Esophagus muscularis mucosa (tissue), 4 donors: ENCODE measurements around the gene QDPR. TPM values are rescaled to one million over a fixed set of nuclear protein-coding genes. Genes with fewer than 3 reads are reported as not detected.

ENCODE experiments used
- DNase-seq: peaks from one replicate; pipeline ENCODE4 v3.0.0-alpha.2; 2017; ENCODE audit errors: extremely low spot score
- H3K27ac ChIP-seq, 4 donors: fragments of 200-600 bp; sonication (generic); replicated peaks in 1 of 4; 1 replicate in 3 of 4; 2 replicates in 1 of 4; pipeline ENCODE4 v1.5.1; 2016 to 2019; ENCODE audit warnings: mild to moderate bottlenecking in 1 of 4
- H3K27me3 ChIP-seq, 4 donors: fragments of 200-600 bp; sonication (generic); one replicate each; pipeline versions ENCODE4 v1.5.1 to v1.6.0; 2016 to 2019
- H3K36me3 ChIP-seq, 4 donors: fragments of 200-600 bp; sonication (generic); one replicate each; pipeline ENCODE4 v1.5.1; 2016 to 2019
- H3K4me1 ChIP-seq, 4 donors: fragments of 200-600 bp; sonication (generic); one replicate each; pipeline ENCODE4 v1.5.1; 2016 to 2019
- H3K4me3 ChIP-seq, 4 donors: fragments of 200-600 bp; sonication (generic); 1 replicate in 2 of 4; 2 replicates in 2 of 4; pipeline ENCODE4 v1.5.1; 2016 to 2019; ENCODE audit warnings: mild to moderate bottlenecking in 4 of 4, moderate library complexity in 1 of 4
- H3K9me3 ChIP-seq, 4 donors: fragments of 200-600 bp; sonication (generic); 1 replicate in 3 of 4; 2 replicates in 1 of 4; pipeline ENCODE4 v1.5.1; 2016 to 2019
- EP300 ChIP-seq: sonication (generic); formaldehyde crosslinking; IDR thresholded peaks from one replicate; pipeline ENCODE4 v1.6.1; 2017; ENCODE audit warnings: antibody characterized with exemption
- POLR2A ChIP-seq: fragments of 450-650 bp; IDR thresholded peaks from one replicate; pipeline ENCODE4 v1.6.1; 2017; ENCODE audit warnings: antibody characterized with exemption, moderate library complexity, mild to moderate bottlenecking, low read depth
- POLR2AphosphoS5 ChIP-seq, 2 donors: sonication (generic); formaldehyde crosslinking; IDR thresholded peaks; one replicate each; pipeline ENCODE4 v1.6.1; 2017; ENCODE audit warnings: antibody characterized with exemption in 2 of 2
- WGBS: methylation state at CpG from one replicate; pipeline ENCODE4 v1.1.5; 2018; 5-methylcytosine and 5-hydroxymethylcytosine counted together
- intact Hi-C: fragments of 100-400 bp; cut with DNase I; formaldehyde crosslinking; loops from one replicate; pipeline ENCODE4 v1.15.1; 2023
- total RNA-seq, 4 donors: library from RNA; depleted of rRNA; stranded (reverse); fragments of >200 nt; gene quantifications; one replicate each; pipeline versions ENCODE4 v1.1.0 to v1.2.1, GENCODE V29; 2016
- TF ChIP-seq, protein P1 (sequence below), 3 experiments: fragments of 200-600 bp in 2 of 3; fragments of 450-650 bp in 1 of 3; sonication (generic) in 2 of 3; IDR thresholded peaks; one replicate each; pipeline ENCODE4 v1.5.1; 2017 to 2019; ENCODE audit warnings: antibody characterized with exemption in 3 of 3, mild to moderate bottlenecking in 2 of 3, moderate library complexity in 1 of 3

Gene QDPR
- total RNA-seq, 4 donors from 2014 or later, result 6.4 to 12.7 (median 9.7) TPM

DNA sequence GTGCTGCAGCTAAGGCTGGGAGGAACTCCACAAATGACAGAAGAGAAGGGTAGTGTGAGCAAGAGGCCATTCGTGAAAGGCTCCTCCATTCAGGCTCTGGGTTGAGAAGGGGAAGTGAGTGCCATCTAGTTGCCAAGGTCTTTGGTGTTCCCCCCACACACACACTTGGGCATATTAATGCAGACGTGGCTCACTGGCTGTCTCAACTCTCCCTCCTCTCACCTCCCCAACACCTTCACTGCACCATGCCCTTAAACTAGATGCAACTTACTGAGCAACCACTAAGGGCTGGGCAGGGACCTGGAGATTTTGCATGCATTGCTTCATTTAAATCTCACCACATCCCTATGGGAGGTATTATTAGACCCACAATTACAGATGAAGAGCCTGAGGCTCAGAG lies 11.8 kb upstream of the QDPR start:
- WGBS, result 28% methylated on average over 2 of the region's 2 CpGs
- H3K4me3 ChIP-seq, result no peak overlapping the region
- H3K9me3 ChIP-seq, result no peaks in the 10 kb centered on the region
- TF ChIP-seq, protein P1, sequence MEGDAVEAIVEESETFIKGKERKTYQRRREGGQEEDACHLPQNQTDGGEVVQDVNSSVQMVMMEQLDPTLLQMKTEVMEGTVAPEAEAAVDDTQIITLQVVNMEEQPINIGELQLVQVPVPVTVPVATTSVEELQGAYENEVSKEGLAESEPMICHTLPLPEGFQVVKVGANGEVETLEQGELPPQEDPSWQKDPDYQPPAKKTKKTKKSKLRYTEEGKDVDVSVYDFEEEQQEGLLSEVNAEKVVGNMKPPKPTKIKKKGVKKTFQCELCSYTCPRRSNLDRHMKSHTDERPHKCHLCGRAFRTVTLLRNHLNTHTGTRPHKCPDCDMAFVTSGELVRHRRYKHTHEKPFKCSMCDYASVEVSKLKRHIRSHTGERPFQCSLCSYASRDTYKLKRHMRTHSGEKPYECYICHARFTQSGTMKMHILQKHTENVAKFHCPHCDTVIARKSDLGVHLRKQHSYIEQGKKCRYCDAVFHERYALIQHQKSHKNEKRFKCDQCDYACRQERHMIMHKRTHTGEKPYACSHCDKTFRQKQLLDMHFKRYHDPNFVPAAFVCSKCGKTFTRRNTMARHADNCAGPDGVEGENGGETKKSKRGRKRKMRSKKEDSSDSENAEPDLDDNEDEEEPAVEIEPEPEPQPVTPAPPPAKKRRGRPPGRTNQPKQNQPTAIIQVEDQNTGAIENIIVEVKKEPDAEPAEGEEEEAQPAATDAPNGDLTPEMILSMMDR (IDR thresholded peaks at IDR 0.05), result no peak
- no peak for TF ChIP-seq POLR2A
- H3K36me3 ChIP-seq, result no peaks in the 10 kb centered on the region
- DNase-seq, result no peak
- intact Hi-C loops, result no loop called here
- H3K27me3 ChIP-seq, result peaks cover 0 to 19% (median 0%) of the 10 kb centered on the region in 4 donors
- H3K4me1 ChIP-seq, result no peaks in the 10 kb centered on the region
- H3K27ac ChIP-seq, result no peak overlapping the region

GRCh38 chr4:17521595-17521994 lies 9.7 kb upstream of the QDPR start:
- intact Hi-C loops, result no loop called here
- DNase-seq, result no peak
- no peak for TF ChIP-seq POLR2AphosphoS5 (IDR thresholded peaks at IDR 0.05)
- TF ChIP-seq EP300, result no peak
- no peak for TF ChIP-seq POLR2A
- TF ChIP-seq, protein P1 (IDR thresholded peaks at IDR 0.05), result no peak
- Histone ChIP-seq H3K9me3 (no peaks in the 10 kb centered on the region), H3K36me3 (no peaks in the 10 kb centered on the region), H3K4me1 (no peaks in the 10 kb centered on the region), H3K27ac (no peak overlapping the region), H3K27me3 (peaks cover 0 to 14% (median 0%) of the 10 kb centered on the region in 4 donors), H3K4me3 (no peak overlapping the region)
- WGBS, result 90% methylated on average over 5 of the region's 5 CpGs

DNA sequence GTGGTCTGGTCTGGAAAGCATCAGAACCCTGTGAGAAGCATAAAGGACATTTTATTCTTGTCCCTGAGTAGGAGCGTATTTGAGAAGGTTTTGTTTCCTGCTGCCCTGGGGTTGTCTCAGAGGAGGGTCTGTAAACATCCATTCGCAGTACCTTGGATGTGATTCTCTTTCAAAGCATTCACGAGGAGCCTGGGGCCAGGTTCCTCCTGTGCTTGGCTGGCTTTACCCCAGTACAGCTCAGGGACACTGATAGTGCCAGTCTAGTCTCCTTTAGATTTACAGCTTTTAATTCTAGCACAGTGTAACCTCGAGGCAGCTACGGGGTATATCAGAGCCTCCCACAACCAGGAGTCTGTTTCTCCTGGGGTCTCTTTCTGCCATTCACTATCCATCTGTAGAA lies 5.8 kb upstream of the QDPR start:
- H3K36me3 ChIP-seq, result no peaks in the 10 kb centered on the region
- no peak for TF ChIP-seq POLR2A
- no peak for TF ChIP-seq EP300
- TF ChIP-seq, protein P1 (IDR thresholded peaks at IDR 0.05), result no peak
- no peak for TF ChIP-seq POLR2AphosphoS5 (IDR thresholded peaks at IDR 0.05)

GRCh38 chr4:17516980-17517379 lies 5.1 kb upstream of the QDPR start:
- no peaks in the 10 kb centered on the region for H3K36me3 ChIP-seq
- peaks cover 0 to 16% (median 0%) of the 10 kb centered on the region in 4 donors for H3K27me3 ChIP-seq
- intact Hi-C loops, result no loop called here
- no peak for DNase-seq
- no peak overlapping the region for H3K27ac ChIP-seq
- no peak overlapping the region for H3K4me3 ChIP-seq
- WGBS, result 29% methylated on average over 1 of the region's 1 CpG
- no peaks in the 10 kb centered on the region for H3K9me3 ChIP-seq
- H3K4me1 ChIP-seq, result peaks cover 5 to 10% (median 7%) of the 10 kb centered on the region in 4 donors
- TF ChIP-seq, protein P1 (IDR thresholded peaks at IDR 0.05), result no peak
- TF ChIP-seq POLR2AphosphoS5 (IDR thresholded peaks at IDR 0.05) (no peak), EP300 (no peak), POLR2A (no peak)

More for the DNA sequence above, 5.8 kb upstream of the QDPR start:
- DNase-seq, result no peak
- no peak overlapping the region for H3K27ac ChIP-seq
- intact Hi-C loops, result no loop called here
- H3K4me3 ChIP-seq, result no peak overlapping the region
- peaks cover 0 to 18% (median 0%) of the 10 kb centered on the region in 4 donors for H3K27me3 ChIP-seq
- peaks cover 2 to 4% (median 3%) of the 10 kb centered on the region in 4 donors for H3K4me1 ChIP-seq
- H3K9me3 ChIP-seq, result no peaks in the 10 kb centered on the region
- 68% methylated on average over 5 of the region's 5 CpGs for WGBS
